H9 (cell line): ENCODE results near the gene APP. TPM values are rescaled to one million over a fixed set of nuclear protein-coding genes. Genes with fewer than 3 reads are reported as not detected.
A peak's percentile ranks its signal among the peaks of the same experiment; 100 is the strongest.

Experiments used
- DNase-seq: peaks from one replicate; pipeline ENCODE4 v3.0.0-alpha.2; 2017
- H2AFZ ChIP-seq: one replicate; pipeline ENCODE4 v1.6.1; 2013; ENCODE audit warnings: mild to moderate bottlenecking, low read length, control low read depth, moderate library complexity
- H2AK5ac ChIP-seq: 2 replicates; pipeline ENCODE4 v1.6.1; 2013; ENCODE audit warnings: low read length, control low read depth, mixed read lengths; ENCODE audit not compliant: insufficient read length
- H2BK120ac ChIP-seq: one replicate; pipeline ENCODE4 v1.6.1; 2013; ENCODE audit warnings: low read depth, mild to moderate bottlenecking, low read length, control low read depth, inconsistent platforms; ENCODE audit not compliant: poor library complexity, severe bottlenecking
- H2BK12ac ChIP-seq: 2 replicates; pipeline ENCODE4 v1.6.1; 2013; ENCODE audit warnings: low read length, control low read depth, mixed read lengths, low read depth; ENCODE audit not compliant: insufficient read length
- H2BK15ac ChIP-seq: 2 replicates; pipeline ENCODE4 v1.6.1; 2013; ENCODE audit warnings: low read depth, low read length, control low read depth
- H2BK20ac ChIP-seq: one replicate; pipeline ENCODE4 v1.6.1; 2013; ENCODE audit warnings: low read depth, mild to moderate bottlenecking, low read length, control low read depth, inconsistent platforms; ENCODE audit not compliant: poor library complexity, severe bottlenecking
- H2BK5ac ChIP-seq: 2 replicates; pipeline ENCODE4 v1.6.1; 2013; ENCODE audit warnings: low read length, control low read depth, mixed read lengths; ENCODE audit not compliant: insufficient read length
- H3K14ac ChIP-seq: 2 replicates; pipeline ENCODE4 v1.6.1; 2013; ENCODE audit warnings: low read length, control low read depth; ENCODE audit not compliant: insufficient read depth
- H3K18ac ChIP-seq: 2 replicates; pipeline ENCODE4 v1.6.1; 2013; ENCODE audit warnings: low read depth, mild to moderate bottlenecking, mixed read lengths, low read length, control low read depth; ENCODE audit not compliant: insufficient read length
- H3K23ac ChIP-seq: 2 replicates; pipeline ENCODE4 v1.6.1; 2013; ENCODE audit warnings: low read length, control low read depth, mixed read lengths, low read depth; ENCODE audit not compliant: insufficient read length
- H3K23me2 ChIP-seq: 2 replicates; pipeline ENCODE4 v1.6.1; 2013; ENCODE audit warnings: low read depth, mild to moderate bottlenecking, mixed read lengths, low read length, control low read depth; ENCODE audit not compliant: insufficient read length, poor library complexity, severe bottlenecking
- H3K27ac ChIP-seq: 2 replicates; pipeline ENCODE4 v1.5.1; 2013; ENCODE audit warnings: low read length, control low read depth, mixed read lengths, low read depth; ENCODE audit not compliant: insufficient read length
- H3K27me3 ChIP-seq: 2 replicates; pipeline ENCODE4 v1.6.1; 2013; ENCODE audit warnings: low read length, control low read depth, inconsistent platforms; ENCODE audit not compliant: insufficient read depth
- H3K4ac ChIP-seq: 2 replicates; pipeline ENCODE4 v1.6.1; 2013; ENCODE audit warnings: low read depth, mild to moderate bottlenecking, control low read depth, inconsistent platforms, low read length, moderate library complexity
- H3K4me1 ChIP-seq: 2 replicates; pipeline ENCODE4 v1.6.1; 2013; ENCODE audit warnings: low read length, control low read depth, inconsistent platforms; ENCODE audit not compliant: insufficient read depth
- H3K4me2 ChIP-seq: 2 replicates; pipeline ENCODE4 v1.6.1; 2013; ENCODE audit warnings: low read length, control low read depth, mixed read lengths; ENCODE audit not compliant: insufficient read length, insufficient read depth
- H3K56ac ChIP-seq: 2 replicates; pipeline ENCODE4 v1.6.1; 2013; ENCODE audit warnings: low read depth, mild to moderate bottlenecking, mixed read lengths, low read length, control low read depth; ENCODE audit not compliant: insufficient read length
- H3K79me1 ChIP-seq: 2 replicates; pipeline ENCODE4 v1.6.1; 2013; ENCODE audit warnings: low read depth, mild to moderate bottlenecking, moderate library complexity, low read length, control low read depth, inconsistent platforms; ENCODE audit not compliant: insufficient read depth, poor library complexity, severe bottlenecking
- H3K79me2 ChIP-seq: 2 replicates; pipeline ENCODE4 v1.6.1; 2013; ENCODE audit warnings: low read length, control low read depth, inconsistent platforms; ENCODE audit not compliant: insufficient read depth
- H3K9ac ChIP-seq: 2 replicates; pipeline ENCODE4 v1.6.1; 2013; ENCODE audit warnings: low read length, control low read depth, mixed read lengths; ENCODE audit not compliant: insufficient read length; ENCODE audit errors: extremely low read depth
- H3K9me3 ChIP-seq: one replicate; pipeline ENCODE4 v1.6.1; 2013; ENCODE audit warnings: low read depth, low read length, inconsistent platforms; ENCODE audit not compliant: control insufficient read depth
- H3T11ph ChIP-seq: one replicate; pipeline ENCODE4 v1.6.1; 2013; ENCODE audit warnings: mild to moderate bottlenecking, low read length, control low read depth, inconsistent platforms
- H4K20me1 ChIP-seq: one replicate; pipeline ENCODE4 v1.6.1; 2013; ENCODE audit not compliant: control insufficient read depth, insufficient read length, insufficient read depth
- H4K5ac ChIP-seq: 2 replicates; pipeline ENCODE4 v1.6.1; 2013; ENCODE audit warnings: low read depth, mild to moderate bottlenecking, mixed read lengths, low read length, control low read depth; ENCODE audit not compliant: insufficient read length
- H4K8ac ChIP-seq: replicated peaks from 2 replicates; pipeline ENCODE4 v1.6.1; 2013; ENCODE audit warnings: low read length, control low read depth, mixed read lengths, low read depth; ENCODE audit not compliant: insufficient read length
- H4K91ac ChIP-seq: 2 replicates; pipeline ENCODE4 v1.6.1; 2013; ENCODE audit warnings: low read depth, mild to moderate bottlenecking, moderate library complexity, mixed read lengths, low read length, control low read depth; ENCODE audit not compliant: insufficient read length
- H3K27ac Mint-ChIP-seq, 3 experiments: 2 replicates in 2 of 3; 3 replicates in 1 of 3; pipeline ENCODE4 v1.8.0; 2020 to 2021; ENCODE audit warnings: mixed read lengths in 3 of 3, mild to moderate bottlenecking in 1 of 3, moderate library complexity in 1 of 3
- H3K27me3 Mint-ChIP-seq: 2 replicates; pipeline ENCODE4 v1.8.0; 2021; ENCODE audit warnings: low read depth, mild to moderate bottlenecking, moderate library complexity, mixed read lengths
- H3K36me3 Mint-ChIP-seq, 3 experiments: 2 replicates in 2 of 3; 3 replicates in 1 of 3; pipeline ENCODE4 v1.8.0; 2020 to 2021; ENCODE audit warnings: low read depth in 3 of 3, mixed read lengths in 3 of 3; ENCODE audit not compliant: insufficient read depth in 1 of 3
- H3K4me1 Mint-ChIP-seq, 2 experiments: 2 replicates each; pipeline ENCODE4 v1.8.0; 2020; ENCODE audit warnings: mixed read lengths in 2 of 2
- H3K4me3 Mint-ChIP-seq, 2 experiments: 2 replicates in 1 of 2; 3 replicates in 1 of 2; pipeline ENCODE4 v1.8.0; 2020 to 2021; ENCODE audit warnings: mild to moderate bottlenecking in 2 of 2, mixed read lengths in 2 of 2, moderate library complexity in 1 of 2
- H3K9me3 Mint-ChIP-seq, 2 experiments: 2 replicates in 1 of 2; 3 replicates in 1 of 2; pipeline ENCODE4 v1.8.0; 2020; ENCODE audit warnings: mild to moderate bottlenecking in 2 of 2, mixed read lengths in 2 of 2, moderate library complexity in 1 of 2
- CTCF ChIP-seq: fragments of 200-600 bp; sonication (generic); conservative IDR thresholded peaks from 3 replicates; pipeline ENCODE4 v1.8.0; 2021; ENCODE audit warnings: antibody characterized with exemption, mild to moderate bottlenecking
- WGBS: extraction: QIAGEN DNeasy Blood & Tissue Kit; methylation state at CpG from one replicate; pipeline ENCODE4 v1.1.7; 2013; ENCODE audit warnings: missing lambda C conversion rate, low lambda C conversion rate, mixed read lengths; ENCODE audit not compliant: insufficient read length; ENCODE audit errors: extremely low coverage; 5-methylcytosine and 5-hydroxymethylcytosine counted together
- total RNA-seq: library from RNA; stranded (reverse); gene quantifications from 2 replicates; pipeline ENCODE4 v1.2.1, GENCODE V29; 2021

Gene APP
- total RNA-seq, 1 experiment from 2014 or later, result 380 TPM

DNA sequence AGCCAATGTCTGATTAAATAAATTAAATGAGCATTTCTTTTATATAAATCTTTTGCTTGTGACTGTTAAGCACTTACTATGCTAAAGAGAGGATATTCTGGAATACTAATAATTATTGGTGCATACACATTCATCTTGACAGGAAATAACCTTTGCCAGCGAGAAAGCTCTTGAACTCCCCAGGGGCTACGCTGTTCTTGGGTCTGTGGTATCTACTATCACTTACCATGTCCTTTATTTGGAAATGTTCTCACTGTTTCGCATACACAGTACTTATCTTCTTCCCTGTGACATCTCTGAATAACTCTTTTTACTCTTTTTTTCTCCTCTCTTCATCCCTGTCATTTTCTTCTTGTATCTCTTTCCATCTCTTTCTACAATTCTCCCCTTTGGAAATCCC is 257.1 kb downstream of the APP start:
- no peak overlapping the region for H3K23ac ChIP-seq
- H2BK120ac ChIP-seq, result no peak overlapping the region
- no peaks in the 10 kb centered on the region for H4K20me1 ChIP-seq
- no peaks in the 10 kb centered on the region for H3K9me3 ChIP-seq
- no peak overlapping the region for H3K56ac ChIP-seq
- no peak overlapping the region for H4K91ac ChIP-seq
- no peak overlapping the region for H3K4me2 ChIP-seq
- no peak overlapping the region for H3K14ac ChIP-seq
- Mint-ChIP-seq H3K4me1 (peaks cover 31 to 38% of the 10 kb centered on the region in 2 experiments), H3K4me3 (no peak overlapping the region), H3K9me3 (peaks cover 6 to 7% of the 10 kb centered on the region in 2 experiments; a peak in 2 of 5 replicates), H3K36me3 (peaks cover 19 to 38% (median 33%) of the 10 kb centered on the region in 3 experiments), H3K27ac (peak overlapping the region in 2 of 3 experiments; percentile 42 to 70; a peak in 1 of 7 replicates), H3K27me3 (no peaks in the 10 kb centered on the region)
- H3T11ph ChIP-seq, result no peak overlapping the region
- H3K4ac ChIP-seq, result no peak overlapping the region
- no peak overlapping the region for H2BK12ac ChIP-seq
- H3K79me2 ChIP-seq, result no peaks in the 10 kb centered on the region; the same call in 1 of the 2 replicates
- H4K5ac ChIP-seq, result no peak overlapping the region
- no peak overlapping the region for H3K27ac ChIP-seq
- H3K27me3 ChIP-seq, result no peaks in the 10 kb centered on the region
- no peak for TF ChIP-seq CTCF
- no peak overlapping the region for H3K9ac ChIP-seq
- no peak overlapping the region for H4K8ac ChIP-seq
- H2BK15ac ChIP-seq, result no peak overlapping the region
- H3K18ac ChIP-seq, result no peak overlapping the region
- no peak for DNase-seq
- no CpG with 5 or more reads among the region's 3 CpGs for WGBS
- no peak overlapping the region for H2BK20ac ChIP-seq
- no peak overlapping the region for H2AK5ac ChIP-seq
- peaks cover 3% of the 10 kb centered on the region; the same call in 1 of the 2 replicates for H3K4me1 ChIP-seq
- H2AFZ ChIP-seq, result no peak overlapping the region
- H3K23me2 ChIP-seq, result no peaks in the 10 kb centered on the region
- H2BK5ac ChIP-seq, result no peak overlapping the region
- peaks cover 5% of the 10 kb centered on the region for H3K79me1 ChIP-seq
